Mucosa of stomach (tissue), 1 donor: ENCODE data around the gene AZIN2.

Experiments
- H3K27me3 ChIP-seq: one replicate; pipeline ENCODE4 v1.7.0; 2013; ENCODE audit warnings: mild to moderate bottlenecking, low read length; ENCODE audit not compliant: control insufficient read depth, insufficient read depth
- H3K36me3 ChIP-seq: one replicate; pipeline ENCODE4 v1.7.0; 2013; ENCODE audit warnings: low read length; ENCODE audit not compliant: control insufficient read depth, insufficient read depth
- H3K4me1 ChIP-seq: one replicate; pipeline ENCODE4 v1.7.0; 2013; ENCODE audit warnings: mild to moderate bottlenecking, low read length; ENCODE audit not compliant: control insufficient read depth, insufficient read depth
- H3K4me3 ChIP-seq: one replicate; pipeline ENCODE4 v1.7.0; 2013; ENCODE audit warnings: low read length
- H3K9ac ChIP-seq: one replicate; pipeline ENCODE4 v1.7.0; 2013; ENCODE audit warnings: mild to moderate bottlenecking, low read length, moderate library complexity
- H3K9me3 ChIP-seq: one replicate; pipeline ENCODE4 v1.7.0; 2013; ENCODE audit warnings: mild to moderate bottlenecking, low read length, moderate library complexity; ENCODE audit not compliant: control insufficient read depth
- donor health status: Pancreatic carcinoma.

AZIN2 gene

DNA sequence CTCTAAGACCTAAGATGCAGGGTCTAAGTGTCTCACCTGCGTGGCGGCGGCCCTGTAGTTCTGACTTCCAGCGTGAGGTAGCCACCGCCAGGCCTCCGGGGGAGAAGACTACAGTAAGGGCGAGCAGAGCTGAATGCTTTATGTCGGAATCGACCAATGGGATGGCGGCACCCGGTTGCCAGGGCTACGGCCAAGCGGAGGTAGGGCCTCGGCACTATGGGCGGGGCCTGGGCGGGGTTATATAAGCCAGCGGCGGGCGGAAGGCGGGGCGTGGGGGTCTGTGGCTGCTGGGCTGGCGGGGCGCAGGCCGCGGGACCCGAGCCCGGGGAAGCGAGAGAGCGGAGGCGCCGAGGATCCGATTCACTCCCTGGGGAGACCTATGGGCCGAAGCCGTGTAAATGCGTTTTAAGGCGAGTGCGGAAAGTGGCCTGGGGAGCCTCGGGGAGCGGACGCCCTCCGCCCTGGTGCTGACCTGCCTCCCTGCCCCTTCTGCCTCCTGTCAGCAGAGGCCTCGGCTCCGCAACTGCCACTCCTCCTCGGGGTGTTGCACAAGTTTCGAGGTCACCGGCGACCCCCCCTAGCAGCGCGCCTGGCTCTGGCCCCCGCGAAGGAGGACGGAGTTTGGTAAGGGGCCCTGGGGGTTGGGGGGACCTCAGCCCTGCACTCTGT lies at the start of gene AZIN2:
AZIN2 (plus strand) TSS at position 269 of the 669 bp plus-strand sequence. CDS start 1,097 bp downstream, outside the sequence.
- H3K4me3 ChIP-seq = peak within 1 kb of the TSS; percentile 38
- H3K9me3 ChIP-seq = no peaks in the 10 kb centered on the region
- H3K36me3 ChIP-seq = no peaks in the 10 kb centered on the region
- H3K9ac ChIP-seq = peak within 1 kb of the TSS; percentile 62
- H3K27me3 ChIP-seq = peaks cover 16% of the 10 kb centered on the region
- H3K4me1 ChIP-seq = peaks cover 17% of the 10 kb centered on the region

DNA sequence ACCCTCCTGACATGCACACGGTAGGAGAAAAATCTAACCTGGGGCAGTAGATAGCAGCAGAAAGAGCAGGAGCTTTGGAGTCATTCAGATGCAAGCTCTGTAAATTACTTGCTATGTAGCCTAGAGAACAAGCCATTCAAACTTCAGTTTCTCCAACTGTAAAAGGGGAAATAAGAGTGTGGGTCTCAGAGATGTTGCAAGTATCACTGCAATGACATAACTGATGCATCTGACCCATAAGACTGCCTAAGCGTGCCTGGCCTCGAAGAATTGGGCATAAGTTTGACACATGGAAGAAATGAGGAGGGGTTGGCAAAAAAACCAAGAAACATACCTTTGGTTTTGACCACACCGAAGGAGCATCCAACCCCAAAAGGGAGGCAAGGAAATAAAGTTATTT lies 49.4 kb upstream of the AZIN2 start:
- H3K9ac ChIP-seq = no peak overlapping the region
- H3K4me1 ChIP-seq = peaks cover 8% of the 10 kb centered on the region
- no peaks in the 10 kb centered on the region for H3K27me3 ChIP-seq
- H3K4me3 ChIP-seq = no peak overlapping the region
- no peaks in the 10 kb centered on the region for H3K9me3 ChIP-seq
- H3K36me3 ChIP-seq = no peaks in the 10 kb centered on the region

DNA sequence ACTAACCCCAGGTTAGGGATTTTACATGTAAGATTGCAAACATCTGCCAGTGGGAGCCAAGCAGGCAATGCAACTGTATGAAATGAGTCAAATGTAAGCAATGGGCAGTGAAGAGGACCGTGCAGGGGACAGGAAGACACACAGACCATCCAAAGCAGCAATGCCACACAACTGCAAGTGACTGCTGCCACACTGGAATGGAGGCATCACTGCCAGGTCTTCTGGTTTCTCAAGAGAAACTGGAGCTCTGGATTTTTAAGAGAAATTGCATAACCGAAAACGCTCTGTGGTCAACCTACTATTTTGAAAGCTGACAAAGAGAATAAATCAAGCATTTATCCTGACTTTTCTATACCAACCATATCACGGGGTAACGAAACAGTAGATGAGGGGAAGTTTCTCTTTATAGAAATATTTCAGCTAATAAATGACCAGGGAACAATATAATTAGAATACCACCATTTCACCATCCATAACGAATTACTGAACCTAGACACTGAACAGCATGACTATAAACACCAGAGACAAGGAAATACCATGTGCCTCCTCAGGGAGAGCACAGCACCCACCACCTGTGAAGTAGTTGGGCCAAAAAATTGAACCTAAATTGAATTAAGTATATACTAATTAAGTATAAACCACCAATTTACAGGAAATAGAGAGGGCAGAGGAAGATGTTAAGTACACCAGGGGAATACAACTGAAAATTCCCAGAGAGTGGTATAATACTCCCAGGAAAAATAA lies 48.7 kb upstream of the AZIN2 start:
- Histone ChIP-seq H3K4me1 (peaks cover 11% of the 10 kb centered on the region), H3K4me3 (no peak overlapping the region), H3K27me3 (no peaks in the 10 kb centered on the region), H3K9me3 (no peaks in the 10 kb centered on the region), H3K9ac (no peak overlapping the region), H3K36me3 (no peaks in the 10 kb centered on the region)

DNA sequence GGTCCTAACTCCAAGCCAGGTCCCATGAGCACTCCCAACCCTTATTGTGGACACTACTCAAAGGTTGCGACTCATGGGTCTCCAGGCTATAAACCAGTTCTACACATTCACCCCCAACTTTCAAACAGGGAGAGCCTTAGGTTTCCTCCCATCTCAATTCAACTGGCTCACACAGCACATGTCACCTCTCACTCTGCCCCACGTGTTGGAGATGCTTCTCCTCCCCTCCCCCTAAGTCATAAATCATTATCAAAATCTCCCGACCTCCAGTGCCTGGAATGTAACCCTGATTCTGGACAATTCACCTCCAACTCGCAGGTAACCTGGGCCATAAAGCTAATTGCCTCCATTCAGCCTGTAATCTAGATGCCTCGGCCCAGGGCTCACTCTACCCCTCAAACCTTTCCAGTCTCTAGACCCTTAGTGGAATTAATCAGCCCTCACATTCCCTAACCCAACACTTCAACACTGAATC lies 44.9 kb upstream of the AZIN2 start:
- Histone ChIP-seq H3K9me3 (no peaks in the 10 kb centered on the region), H3K9ac (peak overlapping the region; percentile 89), H3K27me3 (no peaks in the 10 kb centered on the region), H3K4me1 (peaks cover 13% of the 10 kb centered on the region), H3K4me3 (peak overlapping the region; percentile 82), H3K36me3 (no peaks in the 10 kb centered on the region)

DNA sequence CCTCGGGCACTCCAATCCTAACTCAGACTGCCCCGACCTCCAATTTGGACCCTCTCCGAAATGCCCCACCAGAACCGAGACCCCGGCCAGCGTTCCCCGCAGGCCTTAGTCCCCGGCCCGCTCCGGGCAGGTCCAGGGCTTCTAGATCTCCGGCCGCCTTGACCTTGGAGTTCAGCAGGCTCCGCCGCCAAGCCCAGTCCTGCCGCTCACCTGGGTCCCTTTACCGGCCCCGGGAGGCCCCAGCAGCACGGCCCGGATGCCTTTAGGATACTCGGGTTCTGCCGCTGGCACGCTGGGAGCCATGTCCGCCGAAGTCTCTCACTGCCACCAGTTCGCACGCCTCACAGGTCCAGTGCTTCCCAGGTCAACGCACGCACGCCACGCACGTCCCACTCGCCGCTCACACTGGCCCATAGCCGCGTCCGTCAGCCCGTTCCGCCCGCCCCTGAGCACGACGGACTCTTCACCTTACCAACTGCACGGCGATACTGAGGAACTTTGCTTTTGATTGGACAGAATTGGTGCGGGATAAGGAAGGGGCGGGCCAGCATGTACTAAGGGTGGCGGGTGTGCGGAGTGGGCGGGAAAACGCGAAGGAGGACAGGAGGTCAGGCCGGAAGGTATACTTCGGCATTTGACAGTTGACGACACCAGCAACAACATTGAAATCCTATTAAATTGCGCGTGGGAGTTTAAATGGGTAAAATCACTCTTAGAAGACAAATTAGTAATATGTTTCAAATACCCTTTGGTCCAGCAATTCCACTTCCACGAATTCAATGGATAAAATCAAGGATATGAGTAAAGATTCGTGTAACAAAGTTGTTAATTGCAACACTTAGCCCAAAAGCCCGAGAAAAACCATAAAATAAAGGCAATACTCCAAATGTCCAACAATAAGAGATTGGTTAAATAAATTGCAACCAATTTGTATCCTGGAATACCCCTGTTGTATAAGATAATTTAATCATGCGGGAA lies 44.1 kb upstream of the AZIN2 start, which contains the start of gene AK2:
AK2 (minus strand) TSS at position 358 of the 978 bp plus-strand sequence; CDS start at position 303, 55 bp downstream.
- H3K9me3 ChIP-seq = no peaks in the 10 kb centered on the region

DNA sequence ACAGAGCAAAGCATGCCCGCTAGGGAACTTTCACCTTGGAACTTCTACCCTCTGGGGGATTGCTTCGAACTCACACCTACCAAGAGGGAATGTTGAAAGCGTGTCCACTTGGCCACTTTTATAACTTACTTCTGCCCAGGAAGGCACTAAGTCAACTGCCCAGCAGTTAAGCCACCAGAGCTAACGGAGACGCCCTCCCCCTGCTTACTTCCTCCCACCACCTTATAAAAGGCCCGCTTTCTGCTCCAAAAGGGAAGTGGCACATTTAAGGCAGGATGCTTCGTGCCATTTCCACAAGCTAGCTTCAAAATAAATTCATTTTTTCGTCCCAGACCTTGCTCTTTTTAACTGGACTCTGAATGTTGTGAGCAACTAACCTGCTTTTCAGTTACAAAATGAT lies 41.1 kb upstream of the AZIN2 start:
- Histone ChIP-seq H3K36me3 (no peaks in the 10 kb centered on the region), H3K27me3 (no peaks in the 10 kb centered on the region), H3K4me1 (peaks cover 13% of the 10 kb centered on the region), H3K9me3 (no peaks in the 10 kb centered on the region), H3K4me3 (no peak overlapping the region), H3K9ac (no peak overlapping the region)

More for the DNA sequence above, 44.1 kb upstream of the AZIN2 start, which contains the start of gene AK2:
- Histone ChIP-seq H3K36me3 (no peaks in the 10 kb centered on the region), H3K9ac (peak within 1 kb of the TSS; percentile 89), H3K4me1 (peaks cover 13% of the 10 kb centered on the region), H3K27me3 (no peaks in the 10 kb centered on the region), H3K4me3 (peak within 1 kb of the TSS; percentile 82)

DNA sequence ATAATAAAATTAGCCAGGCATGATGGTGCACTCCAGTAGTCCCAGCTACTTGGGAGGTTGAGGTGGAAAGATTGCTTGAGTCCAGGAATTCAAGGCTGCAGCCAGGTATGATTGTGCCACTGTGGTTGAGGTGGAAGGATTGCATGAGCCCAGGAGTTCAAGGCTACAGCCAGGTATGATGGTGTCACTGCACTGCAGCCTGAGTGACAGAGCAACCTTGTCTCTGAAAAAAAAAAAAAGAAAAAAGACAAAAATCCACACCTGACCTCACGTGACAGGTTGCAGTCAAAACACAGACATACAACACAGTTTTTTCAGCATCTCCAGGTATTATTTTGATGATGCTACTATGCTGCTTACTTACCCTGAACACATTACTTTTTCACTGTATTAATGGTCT lies 39.9 kb upstream of the AZIN2 start:
- H3K4me3 ChIP-seq = no peak overlapping the region
- no peaks in the 10 kb centered on the region for H3K9me3 ChIP-seq
- H3K9ac ChIP-seq = no peak overlapping the region
- H3K36me3 ChIP-seq = no peaks in the 10 kb centered on the region
- H3K4me1 ChIP-seq = peaks cover 11% of the 10 kb centered on the region
- no peaks in the 10 kb centered on the region for H3K27me3 ChIP-seq

DNA sequence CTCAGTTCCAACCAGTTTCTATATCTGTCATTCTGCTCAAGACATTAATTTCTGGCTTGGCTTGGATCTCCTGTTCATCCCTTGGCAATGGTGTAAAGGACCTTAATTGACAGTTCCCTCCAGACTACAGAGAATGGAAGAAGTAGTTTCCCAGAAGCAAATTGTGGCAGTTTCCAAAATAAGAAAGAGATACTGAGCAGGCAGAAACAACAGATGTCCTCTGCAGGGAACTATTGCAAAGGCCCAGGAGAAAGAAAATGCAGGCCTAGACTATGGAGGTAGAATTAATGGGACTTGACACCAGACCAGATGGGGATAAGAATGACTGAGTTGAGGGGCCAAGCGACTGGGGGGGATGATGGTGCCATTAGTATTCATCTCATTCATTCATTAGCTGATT lies 38.1 kb upstream of the AZIN2 start:
- H3K36me3 ChIP-seq = no peaks in the 10 kb centered on the region
- H3K9me3 ChIP-seq = no peaks in the 10 kb centered on the region
- H3K4me3 ChIP-seq = no peak overlapping the region
- peaks cover 6% of the 10 kb centered on the region for H3K4me1 ChIP-seq
- no peaks in the 10 kb centered on the region for H3K27me3 ChIP-seq
- no peak overlapping the region for H3K9ac ChIP-seq

DNA sequence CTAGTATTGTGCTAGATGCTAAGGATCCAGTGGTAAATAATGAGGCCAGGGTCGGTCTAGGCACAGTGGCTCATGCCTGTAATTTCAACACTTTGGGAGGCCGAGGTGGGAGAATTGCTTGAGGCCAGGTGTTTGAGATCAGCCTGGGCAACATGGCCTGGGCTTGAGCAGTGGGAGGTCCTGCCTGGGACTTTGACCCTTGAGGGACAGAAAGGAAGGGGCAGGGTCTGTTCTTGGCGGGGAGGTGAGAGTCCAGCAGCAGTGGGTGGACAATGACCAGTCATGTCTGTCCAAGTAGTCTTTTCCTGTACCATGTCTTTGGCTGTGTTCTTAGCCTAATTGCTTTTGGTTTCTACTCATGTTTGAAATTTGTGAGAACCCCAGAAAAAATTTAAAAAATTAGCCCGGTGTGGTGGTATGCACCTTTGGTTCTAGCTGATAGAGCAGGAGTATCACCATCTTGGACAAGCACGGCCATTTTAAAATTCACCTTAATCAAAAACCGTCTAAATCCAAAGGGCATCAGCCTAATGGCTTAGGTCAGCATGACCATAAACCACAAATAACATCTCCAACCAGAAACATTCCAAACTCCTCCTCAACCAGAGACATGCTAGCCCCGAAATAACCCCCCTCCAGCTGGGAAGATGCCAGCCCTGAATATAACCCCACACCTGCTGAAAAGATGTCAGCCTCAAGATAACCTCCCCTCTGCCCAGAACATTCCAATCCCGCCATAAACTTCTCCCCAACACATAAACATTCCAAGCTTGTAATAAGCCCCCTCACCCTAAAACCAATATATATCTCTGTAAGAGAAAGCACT lies 37.5 kb upstream of the AZIN2 start:
- Histone ChIP-seq H3K27me3 (no peaks in the 10 kb centered on the region), H3K4me1 (peaks cover 6% of the 10 kb centered on the region), H3K36me3 (no peaks in the 10 kb centered on the region), H3K9me3 (no peaks in the 10 kb centered on the region), H3K4me3 (no peak overlapping the region), H3K9ac (no peak overlapping the region)

DNA sequence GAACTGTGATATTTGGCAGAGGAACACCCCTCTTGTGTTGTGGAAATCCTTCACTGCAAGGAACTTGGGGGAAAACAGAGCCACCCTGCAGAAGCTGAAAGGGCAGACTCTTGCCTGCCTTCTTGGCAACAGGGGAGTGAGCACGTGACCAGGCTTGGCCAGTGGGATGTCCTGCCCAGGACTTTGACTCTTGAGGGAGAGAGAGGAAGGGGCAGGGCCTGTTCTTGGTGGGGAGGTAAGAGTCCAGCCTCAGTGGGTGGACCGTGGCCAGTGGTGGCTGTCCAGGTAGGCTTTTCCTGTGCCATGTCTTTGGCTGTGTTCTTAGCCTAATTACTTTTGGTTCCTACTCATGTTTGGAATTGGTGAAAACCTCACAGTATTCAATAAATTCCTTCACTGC lies 35.7 kb upstream of the AZIN2 start:
- no peaks in the 10 kb centered on the region for H3K36me3 ChIP-seq
- no peak overlapping the region for H3K9ac ChIP-seq
- H3K9me3 ChIP-seq = no peaks in the 10 kb centered on the region
- H3K4me1 ChIP-seq = peaks cover 6% of the 10 kb centered on the region
- H3K4me3 ChIP-seq = no peak overlapping the region
- H3K27me3 ChIP-seq = no peaks in the 10 kb centered on the region

DNA sequence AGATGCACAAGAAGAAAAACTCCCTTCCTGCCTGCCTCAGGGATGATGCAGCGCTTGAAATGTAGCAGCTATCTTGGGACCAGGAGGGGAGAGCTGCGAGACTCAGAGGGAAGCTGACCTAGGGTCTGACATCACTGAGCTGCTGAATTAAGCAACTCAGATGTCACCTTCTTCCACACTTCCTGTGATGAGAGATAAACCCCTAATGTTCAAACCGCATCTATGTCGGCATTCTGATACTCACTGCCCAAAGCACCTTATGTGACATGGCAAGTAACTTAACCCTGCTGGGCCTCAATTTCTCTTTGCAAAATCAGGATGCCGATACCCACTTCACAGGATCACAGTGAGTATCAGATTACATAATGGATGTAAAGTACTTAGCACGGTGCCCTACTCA lies 35.1 kb upstream of the AZIN2 start:
- H3K27me3 ChIP-seq = no peaks in the 10 kb centered on the region
- no peak overlapping the region for H3K4me3 ChIP-seq
- H3K9ac ChIP-seq = no peak overlapping the region
- no peaks in the 10 kb centered on the region for H3K9me3 ChIP-seq
- H3K36me3 ChIP-seq = no peaks in the 10 kb centered on the region
- peaks cover 6% of the 10 kb centered on the region for H3K4me1 ChIP-seq
